HEK293T (cell line): ENCODE data around the gene TPT1.

Source experiments
- BHLHE40 ChIP-seq: fragments of 450-650 bp; IDR thresholded peaks from 2 replicates; pipeline ENCODE4 v1.6.1; 2016; ENCODE audit warnings: mild to moderate bottlenecking, moderate library complexity, borderline replicate concordance
- ELF4 ChIP-seq: fragments of 450-650 bp; IDR thresholded peaks from 2 replicates; pipeline ENCODE4 v1.6.1; 2017; ENCODE audit warnings: antibody characterized with exemption
- FOXA1 ChIP-seq: fragments of 450-650 bp; IDR thresholded peaks from 2 replicates; pipeline ENCODE4 v1.6.1; 2016; ENCODE audit warnings: mild to moderate bottlenecking
- HDGF ChIP-seq: fragments of 450-650 bp; IDR thresholded peaks from 2 replicates; pipeline ENCODE4 v1.6.1; 2017; ENCODE audit warnings: antibody characterized with exemption, borderline replicate concordance
- L3MBTL2 ChIP-seq: fragments of 450-650 bp; conservative IDR thresholded peaks from 2 replicates; pipeline ENCODE4 v1.6.1; 2016; ENCODE audit warnings: mild to moderate bottlenecking
- LEF1 ChIP-seq: fragments of 450-650 bp; IDR thresholded peaks from 2 replicates; pipeline ENCODE4 v1.6.1; 2017; ENCODE audit warnings: mild to moderate bottlenecking, borderline replicate concordance
- PKNOX1 ChIP-seq: fragments of 450-650 bp; IDR thresholded peaks from 2 replicates; pipeline ENCODE4 v1.6.1; 2016
- SP1 ChIP-seq: fragments of 450-650 bp; IDR thresholded peaks from 2 replicates; pipeline ENCODE4 v1.6.1; 2017
- SUZ12 ChIP-seq: fragments of 450-650 bp; IDR thresholded peaks from 2 replicates; pipeline ENCODE4 v1.6.1; 2016; ENCODE audit warnings: mild to moderate bottlenecking
- TARDBP ChIP-seq: fragments of 450-650 bp; IDR thresholded peaks from 2 replicates; pipeline ENCODE4 v1.6.1; 2016
- ZNF384 ChIP-seq: fragments of 450-650 bp; IDR thresholded peaks from 2 replicates; pipeline ENCODE4 v1.6.1; 2016

GRCh38 chr13:45361596-45362206 lies 20.7 kb upstream of the TPT1 start:
- TF ChIP-seq SP1 (no peak), ELF4 (no peak), LEF1 (no peak), BHLHE40 (no peak), SUZ12 (no peak), L3MBTL2 (no peak), TARDBP (no peak), ZNF384 (no peak), HDGF (no peak), PKNOX1 (no peak), FOXA1 (no peak)
